Osteocyte (in vitro differentiated cells): Measurements from ENCODE around the gene ALDH1A3. TPM values are rescaled to one million over a fixed set of nuclear protein-coding genes. Genes with fewer than 3 reads are reported as not detected.

ENCODE experiments used
- DNase-seq: peaks from one replicate; pipeline ENCODE4 v3.0.0; 2021; ENCODE audit warnings: mixed read lengths; ENCODE audit not compliant: unreplicated experiment; ENCODE audit errors: extremely low spot score
- H3K27ac Mint-ChIP-seq: one replicate; pipeline ENCODE4 v1.8.0; 2021; ENCODE audit warnings: mild to moderate bottlenecking, mixed read lengths; ENCODE audit not compliant: unreplicated experiment
- H3K27me3 Mint-ChIP-seq: one replicate; pipeline ENCODE4 v1.8.0; 2021; ENCODE audit warnings: mixed read lengths; ENCODE audit not compliant: unreplicated experiment
- H3K36me3 Mint-ChIP-seq: one replicate; pipeline ENCODE4 v1.8.0; 2021; ENCODE audit warnings: mixed read lengths; ENCODE audit not compliant: unreplicated experiment
- H3K4me1 Mint-ChIP-seq: one replicate; pipeline ENCODE4 v1.8.0; 2021; ENCODE audit warnings: mixed read lengths; ENCODE audit not compliant: unreplicated experiment
- H3K4me3 Mint-ChIP-seq: one replicate; pipeline ENCODE4 v1.8.0; 2021; ENCODE audit warnings: mild to moderate bottlenecking, moderate library complexity, mixed read lengths; ENCODE audit not compliant: unreplicated experiment
- H3K9me3 Mint-ChIP-seq: one replicate; pipeline ENCODE4 v1.8.0; 2021; ENCODE audit warnings: mixed read lengths; ENCODE audit not compliant: unreplicated experiment
- total RNA-seq: library from RNA; stranded (reverse); gene quantifications from 2 replicates; pipeline ENCODE4 v1.2.1, GENCODE V29; 2021
- TF ChIP-seq, protein P1 (sequence below): fragments of 200-600 bp; sonication (generic); IDR thresholded peaks from 2 replicates; pipeline ENCODE4 v1.5.0; 2021; ENCODE audit warnings: antibody characterized with exemption, mild to moderate bottlenecking, moderate library complexity

The ALDH1A3 gene
- total RNA-seq, 1 donor from 2014 or later: 0.30 TPM

DNA sequence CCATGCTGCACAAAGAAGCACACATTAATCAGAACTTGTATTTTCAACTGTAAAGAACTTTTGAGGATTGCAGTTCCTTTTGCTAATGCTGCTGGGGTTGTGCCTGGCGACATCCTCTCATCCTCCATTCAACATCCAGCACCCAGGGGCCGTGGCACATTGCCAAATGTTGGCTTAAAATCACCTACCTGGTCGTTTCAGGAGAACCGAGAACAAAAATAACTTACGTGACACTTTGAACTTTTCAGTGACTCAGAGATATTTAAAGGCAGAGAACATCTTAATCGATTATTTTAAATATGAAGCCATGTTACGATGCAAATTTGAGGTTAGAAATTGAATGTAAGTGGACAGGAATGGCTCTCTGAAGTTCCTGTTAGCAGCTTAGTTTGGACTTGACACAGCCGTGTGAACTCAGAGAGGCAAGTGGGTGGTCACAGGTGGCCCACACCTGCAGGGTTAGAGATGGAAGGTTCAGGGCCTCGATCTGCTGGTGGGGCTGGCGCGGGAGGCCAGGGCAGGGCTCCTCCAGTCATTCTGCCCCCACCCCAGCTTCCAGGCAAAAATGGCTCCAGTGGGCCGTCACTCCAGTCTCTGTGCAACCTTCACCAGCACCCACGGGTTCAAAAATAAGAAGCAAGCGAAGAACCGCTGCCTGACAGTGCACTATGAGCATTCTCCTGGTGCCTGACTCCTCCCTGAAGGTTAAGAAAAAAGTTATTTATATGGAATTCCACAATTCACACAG, 51.7 kb downstream of the ALDH1A3 start:
- Mint-ChIP-seq H3K36me3 (peaks cover 1% of the 10 kb centered on the region), H3K27ac (no peak overlapping the region), H3K9me3 (no peaks in the 10 kb centered on the region), H3K4me1 (peaks cover 18% of the 10 kb centered on the region), H3K4me3 (no peak overlapping the region), H3K27me3 (no peaks in the 10 kb centered on the region)
- TF ChIP-seq, protein P1, sequence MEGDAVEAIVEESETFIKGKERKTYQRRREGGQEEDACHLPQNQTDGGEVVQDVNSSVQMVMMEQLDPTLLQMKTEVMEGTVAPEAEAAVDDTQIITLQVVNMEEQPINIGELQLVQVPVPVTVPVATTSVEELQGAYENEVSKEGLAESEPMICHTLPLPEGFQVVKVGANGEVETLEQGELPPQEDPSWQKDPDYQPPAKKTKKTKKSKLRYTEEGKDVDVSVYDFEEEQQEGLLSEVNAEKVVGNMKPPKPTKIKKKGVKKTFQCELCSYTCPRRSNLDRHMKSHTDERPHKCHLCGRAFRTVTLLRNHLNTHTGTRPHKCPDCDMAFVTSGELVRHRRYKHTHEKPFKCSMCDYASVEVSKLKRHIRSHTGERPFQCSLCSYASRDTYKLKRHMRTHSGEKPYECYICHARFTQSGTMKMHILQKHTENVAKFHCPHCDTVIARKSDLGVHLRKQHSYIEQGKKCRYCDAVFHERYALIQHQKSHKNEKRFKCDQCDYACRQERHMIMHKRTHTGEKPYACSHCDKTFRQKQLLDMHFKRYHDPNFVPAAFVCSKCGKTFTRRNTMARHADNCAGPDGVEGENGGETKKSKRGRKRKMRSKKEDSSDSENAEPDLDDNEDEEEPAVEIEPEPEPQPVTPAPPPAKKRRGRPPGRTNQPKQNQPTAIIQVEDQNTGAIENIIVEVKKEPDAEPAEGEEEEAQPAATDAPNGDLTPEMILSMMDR: no peak
- peak; percentile 73 for DNase-seq

DNA sequence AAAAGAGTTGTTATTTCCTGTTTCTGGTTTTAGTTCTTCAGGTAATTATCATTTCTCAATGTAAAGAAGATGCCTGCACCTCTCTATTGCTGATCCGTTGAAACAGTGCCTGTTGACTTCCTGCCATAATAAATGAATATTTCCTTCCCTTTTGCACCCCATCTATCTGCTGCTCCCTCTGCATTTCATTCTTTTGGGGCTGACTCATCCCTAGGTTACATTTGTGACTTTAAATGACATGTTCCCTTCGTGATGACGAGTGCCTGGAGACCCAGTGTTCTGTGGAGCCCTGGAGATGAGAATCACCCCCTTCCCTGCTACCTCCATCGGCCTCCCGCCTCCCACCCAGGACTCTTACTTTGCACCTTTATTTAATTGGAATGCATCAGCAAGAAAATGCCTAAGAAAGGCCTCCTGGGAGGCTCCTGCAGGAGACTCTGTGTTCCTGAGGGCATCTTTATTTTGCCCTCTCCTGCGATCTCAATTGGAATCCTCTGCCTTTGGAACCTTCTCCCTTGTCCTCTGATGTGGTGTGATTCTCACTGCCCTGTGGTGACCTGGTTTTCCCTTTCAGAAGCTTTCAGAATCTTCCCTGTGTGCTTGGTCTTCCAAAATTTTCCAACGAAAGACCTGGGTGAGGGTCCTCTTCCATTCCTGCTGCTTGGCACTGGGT, 53.2 kb downstream of the ALDH1A3 start:
- Mint-ChIP-seq H3K27me3 (no peaks in the 10 kb centered on the region), H3K4me1 (peaks cover 18% of the 10 kb centered on the region), H3K27ac (no peak overlapping the region), H3K36me3 (peaks cover 1% of the 10 kb centered on the region), H3K4me3 (no peak overlapping the region), H3K9me3 (no peaks in the 10 kb centered on the region)
- TF ChIP-seq, protein P1: no peak
- peak; percentile 66 for DNase-seq

DNA sequence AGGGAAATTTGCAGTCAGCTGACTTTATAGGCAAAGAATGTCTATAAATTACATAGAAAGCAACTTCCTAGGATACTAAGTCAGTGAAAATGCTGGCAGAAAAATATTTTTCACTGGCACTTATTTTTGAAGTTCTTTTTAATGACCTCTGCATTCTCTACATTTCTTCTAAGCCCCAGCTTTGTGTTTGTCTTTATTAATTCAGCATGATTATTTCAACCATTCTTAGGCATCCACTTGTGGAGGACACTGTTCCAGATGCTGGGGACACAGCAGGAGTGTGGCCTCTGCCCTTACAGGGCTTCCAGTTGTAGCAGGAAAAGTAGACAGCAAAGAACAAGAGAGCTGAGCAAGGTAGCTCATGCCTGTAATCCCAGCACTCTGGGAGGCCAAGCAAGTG, 54.5 kb downstream of the ALDH1A3 start:
- H3K27ac Mint-ChIP-seq: no peak overlapping the region
- DNase-seq: peak; percentile 25
- no peak overlapping the region for H3K4me3 Mint-ChIP-seq
- H3K27me3 Mint-ChIP-seq: no peaks in the 10 kb centered on the region
- H3K4me1 Mint-ChIP-seq: peaks cover 18% of the 10 kb centered on the region
- H3K36me3 Mint-ChIP-seq: no peaks in the 10 kb centered on the region
- TF ChIP-seq, protein P1: no peak
- H3K9me3 Mint-ChIP-seq: no peaks in the 10 kb centered on the region

DNA sequence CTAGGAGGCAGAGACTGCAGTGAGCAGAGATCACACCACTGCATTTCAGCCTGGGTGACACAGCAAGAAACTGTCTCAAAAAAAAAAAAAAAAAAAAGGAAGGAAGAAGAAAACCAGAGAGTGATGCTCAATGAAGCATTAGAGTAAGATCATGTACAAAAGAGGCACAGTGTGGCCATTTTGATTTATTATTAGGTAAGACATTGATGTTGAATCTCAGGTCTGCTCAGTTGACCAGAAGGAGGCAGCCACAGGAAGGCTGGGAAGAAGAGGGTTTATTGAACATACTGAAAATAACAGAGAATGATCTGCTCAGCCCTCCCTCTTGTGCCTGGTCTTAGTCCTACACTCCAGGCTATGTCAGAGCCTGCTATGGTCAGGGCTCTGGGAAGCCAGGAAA, 55.1 kb downstream of the ALDH1A3 start:
- no peak overlapping the region for H3K4me3 Mint-ChIP-seq
- TF ChIP-seq, protein P1: no peak
- no peaks in the 10 kb centered on the region for H3K36me3 Mint-ChIP-seq
- H3K4me1 Mint-ChIP-seq: peaks cover 18% of the 10 kb centered on the region
- DNase-seq: no peak
- H3K27me3 Mint-ChIP-seq: no peaks in the 10 kb centered on the region
- no peaks in the 10 kb centered on the region for H3K9me3 Mint-ChIP-seq
- H3K27ac Mint-ChIP-seq: no peak overlapping the region

DNA sequence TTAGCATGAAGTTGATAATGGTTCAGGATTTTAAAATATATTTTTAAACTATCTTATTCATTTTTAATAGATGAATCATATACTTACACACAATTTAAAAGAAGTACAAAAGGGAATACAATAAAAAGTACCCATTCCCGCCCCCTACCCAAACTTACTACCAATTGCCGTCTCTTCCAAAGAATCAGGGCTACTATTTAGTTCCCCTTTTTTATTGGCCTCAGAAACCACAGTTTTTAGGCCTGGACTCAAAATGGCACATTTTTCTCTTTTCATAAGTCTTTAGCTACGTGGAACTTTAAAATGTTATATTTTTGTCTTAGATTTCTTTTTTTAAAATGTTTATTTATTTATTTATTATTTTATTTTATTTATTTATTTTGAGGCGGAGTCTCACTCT, 57.5 kb downstream of the ALDH1A3 start:
- no peak overlapping the region for H3K27ac Mint-ChIP-seq
- DNase-seq: no peak
- no peaks in the 10 kb centered on the region for H3K27me3 Mint-ChIP-seq
- no peak overlapping the region for H3K4me3 Mint-ChIP-seq
- H3K36me3 Mint-ChIP-seq: no peaks in the 10 kb centered on the region
- TF ChIP-seq, protein P1: no peak
- peaks cover 18% of the 10 kb centered on the region for H3K4me1 Mint-ChIP-seq
- H3K9me3 Mint-ChIP-seq: no peaks in the 10 kb centered on the region
